Endothelial cell of umbilical vein (primary cell): Measurements from ENCODE around the gene HSPB2. TPM values are rescaled to one million over a fixed set of nuclear protein-coding genes. Genes with fewer than 3 reads are reported as not detected.

Experiments
- BruUV-seq: library from RNA; stranded (reverse); fragments of 400-500 nt; replicated peaks from 2 replicates; lab custom pipeline; 2021; lab: Mats Ljungman, UMichigan
- CTCF ChIA-PET: fragments of 300-600, 350-600 bp; sonication (Branson Sonifier 250); formaldehyde crosslinking; loops from one replicate; lab custom pipeline; 2021; ENCODE audit warnings: antibody characterized with exemption, inconsistent platforms; lab: Charles Lee
- POLR2A ChIA-PET: fragments of 300-600, 350-600 bp; sonication (Branson Sonifier 250); formaldehyde crosslinking; loops from one replicate; lab custom pipeline; 2021; ENCODE audit warnings: antibody characterized with exemption, inconsistent platforms; lab: Charles Lee
- DNase-seq: peaks from one replicate; pipeline ENCODE4 v3.0.0-alpha.2; 2011; ENCODE audit warnings: low read depth, low spot score
- FAIRE-seq: peaks from 2 replicates; lab custom pipeline; 2011; peaks lifted over from hg19 to GRCh38; lab: Jason Lieb, UNC
- H2AFZ ChIP-seq: 2 replicates; pipeline ENCODE4 v1.6.0; 2012; ENCODE audit warnings: low read depth, low read length, control low read depth, inconsistent platforms
- H3K27ac ChIP-seq: 2 replicates; pipeline ENCODE4 v1.5.1; 2011; ENCODE audit warnings: low read depth, mild to moderate bottlenecking, control low read depth, low read length, moderate library complexity; ENCODE audit not compliant: insufficient read depth
- H3K27me3 ChIP-seq, 2 experiments: 2 replicates each; pipeline versions ENCODE4 v1.6.0 to v1.6.1; 2011; ENCODE audit warnings: low read length in 2 of 2, mixed read lengths in 1 of 2; ENCODE audit not compliant: control insufficient read depth in 2 of 2, insufficient read depth in 2 of 2
- H3K36me3 ChIP-seq, 2 experiments: 2 replicates in 1 of 2; 3 replicates in 1 of 2; pipeline ENCODE4 v1.5.1; 2011; ENCODE audit warnings: low read length in 2 of 2, mild to moderate bottlenecking in 1 of 2, moderate library complexity in 1 of 2; ENCODE audit not compliant: control insufficient read depth in 2 of 2, insufficient read depth in 2 of 2; ENCODE audit errors: extremely low read depth in 1 of 2
- H3K4me1 ChIP-seq: 3 replicates; pipeline ENCODE4 v1.5.1; 2011; ENCODE audit warnings: mild to moderate bottlenecking, low read length; ENCODE audit not compliant: control insufficient read depth, insufficient read depth; ENCODE audit errors: extremely low read depth
- H3K4me2 ChIP-seq: 2 replicates; pipeline ENCODE4 v1.6.1; 2011; ENCODE audit warnings: low read length, control low read depth, mixed read lengths; ENCODE audit not compliant: insufficient read depth
- H3K4me3 ChIP-seq, 3 experiments: fragments of 200-600 bp in 1 of 3; sonication (generic), shearing (Covaris generic) in 1 of 3; replicated peaks in 1 of 3; 2 replicates each; pipeline ENCODE4 v1.5.1; 2011 to 2016; ENCODE audit warnings: control low read depth in 3 of 3, low read length in 3 of 3, mild to moderate bottlenecking in 2 of 3, inconsistent platforms in 1 of 3, low read depth in 1 of 3, moderate library complexity in 1 of 3; ENCODE audit not compliant: insufficient read depth in 1 of 3
- H3K79me2 ChIP-seq: 2 replicates; pipeline ENCODE4 v1.6.0; 2012; ENCODE audit warnings: low read length, inconsistent platforms; ENCODE audit not compliant: control insufficient read depth, insufficient read depth
- H3K9ac ChIP-seq: replicated peaks from 2 replicates; pipeline ENCODE3; 2011; ENCODE audit warnings: low read length, control low read depth; ENCODE audit not compliant: insufficient read depth; ENCODE audit errors: extremely low read depth
- H3K9me1 ChIP-seq: replicated peaks from 3 replicates; pipeline ENCODE4 v1.6.0; 2011; ENCODE audit warnings: mild to moderate bottlenecking, low read length; ENCODE audit not compliant: control insufficient read depth, insufficient read depth; ENCODE audit errors: extremely low read depth
- H3K9me3 ChIP-seq: replicated peaks from 2 replicates; pipeline ENCODE4 v1.5.1; 2012; ENCODE audit warnings: low read length, inconsistent platforms; ENCODE audit not compliant: control insufficient read depth, insufficient read depth
- H4K20me1 ChIP-seq: replicated peaks from 2 replicates; pipeline ENCODE3; 2011; ENCODE audit warnings: mild to moderate bottlenecking, low read length; ENCODE audit not compliant: control insufficient read depth, insufficient read depth; ENCODE audit errors: extremely low read depth
- EZH2 ChIP-seq: IDR thresholded peaks from 2 replicates; pipeline ENCODE4 v1.6.1; 2012; ENCODE audit warnings: borderline replicate concordance, low read depth, mild to moderate bottlenecking, moderate library complexity, low read length, inconsistent platforms; ENCODE audit not compliant: severe bottlenecking
- FOS ChIP-seq: IDR thresholded peaks from 2 replicates; pipeline ENCODE4 v1.6.1; 2011; ENCODE audit warnings: mild to moderate bottlenecking, low read length, moderate library complexity, borderline replicate concordance; ENCODE audit not compliant: insufficient read depth
- JUN ChIP-seq: IDR thresholded peaks from 2 replicates; pipeline ENCODE4 v1.6.1; 2011; ENCODE audit warnings: borderline replicate concordance, low read depth; ENCODE audit not compliant: insufficient read length, insufficient read depth
- MYC ChIP-seq: IDR thresholded peaks from one replicate; pipeline ENCODE4 v1.6.1; 2011; ENCODE audit warnings: mild to moderate bottlenecking, low read depth, low read length
- POLR2A ChIP-seq: IDR thresholded peaks from 2 replicates; pipeline ENCODE4 v1.6.1; 2012; ENCODE audit warnings: low read depth, mild to moderate bottlenecking, control low read depth, low read length
- POLR2AphosphoS5 ChIP-seq: IDR thresholded peaks from 2 replicates; pipeline ENCODE4 v1.6.1; 2012; ENCODE audit warnings: low read depth, mild to moderate bottlenecking, control low read depth, low read length, moderate library complexity; ENCODE audit not compliant: insufficient read depth
- dilution Hi-C: fragments of 300-500 bp; cut with MboI; formaldehyde crosslinking; loops from one replicate; pipeline ENCODE4 v1.15.0; 2019; ENCODE audit warnings: low sequenced_read_pairs; ENCODE audit not compliant: extremely low pct_ligation_motif_present
- intact Hi-C: fragments of 100-400 bp; cut with micrococcal nuclease; formaldehyde crosslinking; loops from one replicate; pipeline ENCODE4 v1.10.0; 2022
- polyA plus RNA-seq, 4 experiments: library from polyadenylated mRNA; depleted of rRNA in 3 of 4; stranded (reverse) in 3 of 4; unstranded in 1 of 4; fragments of >200 nt; gene quantifications; 2 replicates each; pipeline versions ENCODE4 v1.2.1 to v1.2.3, GENCODE V29; 2011 to 2012; ENCODE audit warnings: missing spikeins in 1 of 4
- total RNA-seq: library from RNA; stranded (reverse); gene quantifications from 2 replicates; pipeline ENCODE4 v1.2.3, GENCODE V29; 2021
- TF ChIP-seq, protein P1 (sequence below): IDR thresholded peaks from 2 replicates; pipeline ENCODE4 v1.6.1; 2011; ENCODE audit not compliant: insufficient read depth, insufficient read length
- TF ChIP-seq, protein P2 (sequence below), 2 donors: IDR thresholded peaks; 1 replicate in 1 of 2; 2 replicates in 1 of 2; pipeline ENCODE4 v1.5.1; 2011; ENCODE audit warnings: low read length in 2 of 2, mild to moderate bottlenecking in 2 of 2, moderate library complexity in 2 of 2, control low read depth in 1 of 2, inconsistent platforms in 1 of 2, low read depth in 1 of 2; ENCODE audit not compliant: insufficient read depth in 1 of 2; ENCODE audit errors: extremely low read depth in 1 of 2

HSPB2 gene
- total and polyA plus RNA-seq, 2 donors (not counting 3 experiments of a cell fraction or from before 2014, with no cell fraction given) = not detected

DNA sequence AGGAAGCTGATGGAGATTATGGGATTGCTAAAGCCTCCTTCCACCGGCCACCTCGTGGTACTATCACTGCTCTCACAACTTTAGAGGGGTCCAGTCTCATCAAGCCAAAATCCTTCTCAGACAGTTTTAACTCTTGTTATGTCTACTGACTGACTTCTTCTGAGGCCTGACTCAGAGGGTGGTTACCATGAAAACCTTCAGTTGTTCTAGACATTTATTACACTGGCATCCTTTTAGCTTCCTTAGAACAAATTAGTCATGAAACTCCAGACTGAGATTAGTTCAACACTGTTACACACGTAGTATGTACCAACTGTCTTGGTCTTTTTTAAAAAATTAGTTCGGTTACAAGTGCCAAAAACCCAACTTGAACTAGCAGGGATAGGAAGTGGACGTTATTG is 32.1 kb downstream of the HSPB2 start:
- Histone ChIP-seq H3K4me2 (peak overlapping the region; percentile 60), H2AFZ (no peak overlapping the region), H3K36me3 (no peaks in the 10 kb centered on the region), H3K27me3 (no peaks in the 10 kb centered on the region), H3K79me2 (peaks cover 15% of the 10 kb centered on the region), H4K20me1 (no peaks in the 10 kb centered on the region), H3K9me1 (no peaks in the 10 kb centered on the region), H3K27ac (peak overlapping the region; percentile 89), H3K9ac (peak overlapping the region; percentile 93), H3K9me3 (no peaks in the 10 kb centered on the region), H3K4me1 (peaks cover 48% of the 10 kb centered on the region), H3K4me3 (no peak overlapping the region)
- no TSS peak for BruUV-seq
- DNase-seq = peak; percentile 96
- no peak for FAIRE-seq
- POLR2A ChIA-PET = interaction anchor here (0.9 to 1.2 kb wide), 2 partner anchors 11 to 18 kb away, joined by 3 to 4 read pairs; no protein-coding TSS in a partner anchor
- TF ChIP-seq EZH2 (no peak), MYC (no peak), JUN (peak; percentile 67), POLR2AphosphoS5 (no peak), POLR2A (no peak), FOS (peak; percentile 76)
- TF ChIP-seq, protein P1, sequence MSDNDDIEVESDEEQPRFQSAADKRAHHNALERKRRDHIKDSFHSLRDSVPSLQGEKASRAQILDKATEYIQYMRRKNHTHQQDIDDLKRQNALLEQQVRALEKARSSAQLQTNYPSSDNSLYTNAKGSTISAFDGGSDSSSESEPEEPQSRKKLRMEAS = no peak
- intact Hi-C loops = loop anchor here (1.0 kb wide), 4 partner anchors 17 to 176 kb away; partner anchors contain the start of genes CFAP68 and FDXACB1
- CTCF ChIA-PET = interaction anchor here (0.6 to 3.9 kb wide), 8 partner anchors 9 to 335 kb away, joined by 3 to 19 read pairs (median 10); no protein-coding TSS in a partner anchor
- dilution Hi-C loops = no loop called here

DNA sequence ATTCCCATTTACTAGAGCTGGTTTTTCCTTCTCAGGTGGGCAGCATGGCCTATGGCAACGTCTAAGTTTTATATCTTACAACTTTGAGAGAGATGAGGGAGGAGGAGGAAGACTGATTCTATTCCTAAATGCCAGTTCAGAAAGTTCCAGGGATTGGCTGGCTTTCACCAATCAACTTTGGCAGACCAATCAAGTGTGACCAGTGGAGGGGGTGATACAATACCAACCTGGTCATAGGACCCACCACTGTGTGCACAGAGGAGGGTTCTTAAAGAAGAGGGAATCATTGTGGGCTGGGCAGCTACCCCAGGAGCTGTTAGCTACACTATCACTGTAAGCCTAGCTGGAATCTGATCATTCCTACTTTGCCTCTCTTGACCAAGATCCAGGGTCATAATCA is 32.7 kb downstream of the HSPB2 start:
- TF ChIP-seq, protein P2, sequence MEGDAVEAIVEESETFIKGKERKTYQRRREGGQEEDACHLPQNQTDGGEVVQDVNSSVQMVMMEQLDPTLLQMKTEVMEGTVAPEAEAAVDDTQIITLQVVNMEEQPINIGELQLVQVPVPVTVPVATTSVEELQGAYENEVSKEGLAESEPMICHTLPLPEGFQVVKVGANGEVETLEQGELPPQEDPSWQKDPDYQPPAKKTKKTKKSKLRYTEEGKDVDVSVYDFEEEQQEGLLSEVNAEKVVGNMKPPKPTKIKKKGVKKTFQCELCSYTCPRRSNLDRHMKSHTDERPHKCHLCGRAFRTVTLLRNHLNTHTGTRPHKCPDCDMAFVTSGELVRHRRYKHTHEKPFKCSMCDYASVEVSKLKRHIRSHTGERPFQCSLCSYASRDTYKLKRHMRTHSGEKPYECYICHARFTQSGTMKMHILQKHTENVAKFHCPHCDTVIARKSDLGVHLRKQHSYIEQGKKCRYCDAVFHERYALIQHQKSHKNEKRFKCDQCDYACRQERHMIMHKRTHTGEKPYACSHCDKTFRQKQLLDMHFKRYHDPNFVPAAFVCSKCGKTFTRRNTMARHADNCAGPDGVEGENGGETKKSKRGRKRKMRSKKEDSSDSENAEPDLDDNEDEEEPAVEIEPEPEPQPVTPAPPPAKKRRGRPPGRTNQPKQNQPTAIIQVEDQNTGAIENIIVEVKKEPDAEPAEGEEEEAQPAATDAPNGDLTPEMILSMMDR (IDR thresholded peaks at IDR 0.05; ENCODE audit: extremely low read depth in 1 of 2, insufficient read depth in 1 of 2, low read depth in 1 of 2, low read length in 2 of 2) = no peak
- no peak for TF ChIP-seq POLR2A
- TF ChIP-seq EZH2 = no peak
- no peak for TF ChIP-seq MYC
- TF ChIP-seq JUN = no peak
- Histone ChIP-seq H3K4me3 (peak overlapping the region in 1 of 3 experiments; percentile 8), H3K27ac (peak overlapping the region; percentile 89), H3K27me3 (no peaks in the 10 kb centered on the region), H3K36me3 (no peaks in the 10 kb centered on the region), H3K9me1 (no peaks in the 10 kb centered on the region), H2AFZ (no peak overlapping the region), H3K79me2 (peaks cover 12% of the 10 kb centered on the region), H3K4me2 (peak overlapping the region; percentile 33), H3K4me1 (peaks cover 48% of the 10 kb centered on the region), H3K9ac (peak overlapping the region; percentile 93), H3K9me3 (no peaks in the 10 kb centered on the region), H4K20me1 (no peaks in the 10 kb centered on the region)
- intact Hi-C loops = no loop called here
- ChIA-PET CTCF (interaction anchor here (1.1 to 3.9 kb wide), 5 partner anchors 9 to 37 kb away, joined by 3 to 19 read pairs (median 10); no protein-coding TSS in a partner anchor), POLR2A (interaction anchor here (0.9 to 1.2 kb wide), 2 partner anchors 10 to 18 kb away, joined by 3 to 4 read pairs; no protein-coding TSS in a partner anchor)
- FAIRE-seq (no peak), DNase-seq (no peak)
- TSS peak; percentile 74 for BruUV-seq
- dilution Hi-C loops = no loop called here
